IgD-negative memory B cell (primary cell): ENCODE measurements around the gene GYPE. TPM values are rescaled to one million over a fixed set of nuclear protein-coding genes. Genes with fewer than 3 reads are reported as not detected.
"Not testable (repeated sequence)": the region's sequence is repeated elsewhere in the genome, so short reads cannot be mapped to it uniquely, and the experiment has no call there.

Experiments used
- H3K27ac Mint-ChIP-seq, 3 donors: one replicate each; pipeline ENCODE4 v1.8.0; 2020 to 2022; ENCODE audit warnings: mild to moderate bottlenecking in 3 of 3, mixed read lengths in 3 of 3, moderate library complexity in 1 of 3
- H3K27me3 Mint-ChIP-seq: one replicate; pipeline ENCODE4 v1.8.0; 2021; ENCODE audit warnings: mixed read lengths
- H3K36me3 Mint-ChIP-seq: one replicate; pipeline ENCODE4 v1.8.0; 2020; ENCODE audit warnings: mild to moderate bottlenecking, mixed read lengths
- H3K4me1 Mint-ChIP-seq, 3 donors: one replicate each; pipeline ENCODE4 v1.8.0; 2020 to 2022; ENCODE audit warnings: mixed read lengths in 3 of 3, mild to moderate bottlenecking in 1 of 3
- H3K4me3 Mint-ChIP-seq, 4 donors: one replicate each; pipeline ENCODE4 v1.8.0; 2020 to 2022; ENCODE audit warnings: mild to moderate bottlenecking in 4 of 4, mixed read lengths in 4 of 4, moderate library complexity in 3 of 4
- H3K9me3 Mint-ChIP-seq, 3 donors: one replicate each; pipeline ENCODE4 v1.8.0; 2020 to 2021; ENCODE audit warnings: mixed read lengths in 3 of 3, mild to moderate bottlenecking in 1 of 3
- polyA plus RNA-seq: library from polyadenylated mRNA; unstranded; fragments of 300-500 nt; fragmentation: Illumina TruSeq; gene quantifications from one replicate; pipeline ENCODE4 v1.2.3, GENCODE V29; 2021

Gene GYPE
- 5.6 TPM for polyA plus RNA-seq

DNA sequence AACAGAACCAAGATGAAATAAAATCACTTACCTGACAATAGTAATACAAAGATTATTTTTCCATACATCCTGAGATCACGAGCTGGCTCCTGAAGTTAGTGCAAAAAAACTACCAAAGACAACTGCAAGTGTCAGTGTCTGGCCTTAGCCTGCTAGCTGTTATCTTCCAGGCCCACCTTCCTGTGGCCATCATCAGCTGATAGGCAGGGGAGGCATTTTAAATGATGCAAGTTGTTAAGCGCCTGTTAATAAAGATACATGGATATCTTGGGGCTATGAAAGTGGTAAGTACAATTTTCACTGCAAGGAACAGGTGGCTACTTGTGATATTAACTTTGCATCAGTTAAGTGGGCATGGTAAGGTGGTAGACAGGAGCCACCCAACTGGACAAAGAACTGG lies at the start of gene GYPE:
GYPE (minus strand) TSS at position 120 of the 400 bp plus-strand sequence; CDS start at position 68, 52 bp downstream.
- H3K4me3 Mint-ChIP-seq, H3K36me3 Mint-ChIP-seq, H3K27me3 Mint-ChIP-seq, H3K9me3 Mint-ChIP-seq: not testable (repeated sequence)
- Mint-ChIP-seq H3K4me1 (peaks cover 10 to 13% (median 13%) of the 10 kb centered on the region in 3 donors), H3K27ac (peak within 1 kb of the TSS in 1 of 3 donors; percentile 13)

DNA sequence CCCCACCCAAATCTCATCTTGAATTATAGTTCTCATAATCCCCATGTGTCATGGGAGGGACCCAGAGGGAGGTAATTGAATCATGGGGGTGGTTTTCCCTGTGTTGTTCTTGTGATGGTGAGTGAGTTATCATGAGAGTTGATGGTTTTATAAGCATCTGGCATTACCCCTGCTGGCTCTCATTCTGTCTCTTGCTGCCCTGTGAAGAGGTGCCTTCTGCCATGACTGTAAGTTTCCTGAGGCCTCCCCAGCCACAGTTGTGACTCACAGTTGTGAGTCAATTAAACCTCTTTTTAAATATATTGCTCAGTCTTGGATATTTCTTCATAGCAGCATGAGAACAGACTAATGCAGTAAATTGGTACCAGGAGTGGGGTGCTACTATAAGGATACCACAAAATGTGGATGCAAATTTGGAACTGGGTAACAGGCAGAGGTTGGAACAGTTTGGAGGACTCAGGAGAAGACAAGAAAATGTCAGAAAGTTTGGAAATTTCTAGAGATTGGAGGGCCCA lies 46.2 kb upstream of the GYPE start:
- H3K36me3 Mint-ChIP-seq, H3K4me1 Mint-ChIP-seq, H3K27me3 Mint-ChIP-seq, H3K27ac Mint-ChIP-seq: not testable (repeated sequence)
- peaks cover 6 to 11% (median 7%) of the 10 kb centered on the region in 3 donors for H3K9me3 Mint-ChIP-seq
- H3K4me3 Mint-ChIP-seq = peak overlapping the region in 1 of 4 donors; percentile 57

DNA sequence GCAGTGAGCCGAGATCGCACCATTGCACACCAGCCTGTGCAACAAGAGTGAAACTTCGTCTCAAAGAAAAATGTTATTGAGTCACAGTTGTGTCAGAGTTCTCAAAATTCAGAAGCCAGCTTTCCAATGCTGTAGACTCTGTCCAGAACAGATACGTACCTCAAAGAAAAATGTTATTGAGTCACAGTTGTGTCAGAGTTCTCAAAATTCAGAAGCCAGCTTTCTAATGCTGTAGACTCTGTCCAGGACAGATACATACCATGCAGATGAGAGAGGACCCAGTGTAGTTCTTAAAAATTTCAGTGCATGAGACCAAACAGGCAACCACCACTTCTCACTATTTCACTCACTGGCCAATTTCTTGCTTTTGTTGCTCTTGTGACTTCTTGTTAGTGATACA lies 45.6 kb upstream of the GYPE start:
- H3K27me3 Mint-ChIP-seq, H3K36me3 Mint-ChIP-seq, H3K4me3 Mint-ChIP-seq, H3K4me1 Mint-ChIP-seq, H3K27ac Mint-ChIP-seq: not testable (repeated sequence)
- peaks cover 6 to 11% (median 7%) of the 10 kb centered on the region in 3 donors for H3K9me3 Mint-ChIP-seq

DNA sequence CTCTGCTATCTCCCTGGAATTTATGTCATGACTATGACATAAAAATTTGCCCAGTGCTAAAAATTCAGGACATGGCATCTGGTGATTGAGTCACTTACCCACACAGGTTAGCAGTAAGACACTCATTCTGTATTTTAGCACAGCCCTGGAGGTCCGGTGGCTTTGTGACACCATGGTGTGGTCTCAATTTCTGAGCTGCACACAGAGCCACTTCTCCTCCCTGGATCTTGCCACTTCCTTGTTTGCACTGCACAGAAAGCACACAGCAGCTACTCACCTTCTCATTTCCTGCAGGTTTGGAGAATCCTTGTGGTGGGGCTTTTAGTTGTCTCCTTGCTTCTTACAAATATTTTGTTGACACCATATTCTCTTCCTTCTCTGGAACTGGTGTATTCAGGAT lies 44.8 kb upstream of the GYPE start:
- peaks cover 6 to 11% (median 7%) of the 10 kb centered on the region in 3 donors for H3K9me3 Mint-ChIP-seq
- H3K4me3 Mint-ChIP-seq, H3K27ac Mint-ChIP-seq, H3K36me3 Mint-ChIP-seq, H3K27me3 Mint-ChIP-seq, H3K4me1 Mint-ChIP-seq: not testable (repeated sequence)

DNA sequence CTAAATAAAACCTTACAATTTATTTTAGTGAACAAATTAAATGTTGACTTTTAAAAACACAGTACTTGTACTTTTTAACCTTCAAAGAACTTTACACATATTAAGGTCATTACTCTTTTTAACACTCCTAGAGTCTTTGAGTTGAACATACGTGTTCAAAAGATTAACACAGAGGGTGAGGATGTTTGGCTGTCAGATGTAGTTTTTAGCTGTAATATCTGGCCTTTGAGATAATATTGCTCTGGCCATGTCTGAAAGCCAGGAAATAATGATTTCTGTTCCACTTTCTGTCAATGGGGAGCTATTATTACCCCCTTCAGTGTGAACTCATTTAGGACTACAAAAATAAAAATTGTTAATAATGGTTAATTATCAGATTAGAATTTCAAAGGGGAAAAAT lies 42.1 kb upstream of the GYPE start:
- not testable (repeated sequence) for H3K27ac Mint-ChIP-seq, H3K4me1 Mint-ChIP-seq, H3K27me3 Mint-ChIP-seq, H3K4me3 Mint-ChIP-seq, H3K36me3 Mint-ChIP-seq
- H3K9me3 Mint-ChIP-seq = peaks cover 2 to 11% (median 5%) of the 10 kb centered on the region in 3 donors

GRCh38 chr4:143940708-143941107 lies 35.3 kb upstream of the GYPE start:
- H3K27me3 Mint-ChIP-seq, H3K4me3 Mint-ChIP-seq, H3K9me3 Mint-ChIP-seq, H3K4me1 Mint-ChIP-seq, H3K36me3 Mint-ChIP-seq, H3K27ac Mint-ChIP-seq: not testable (repeated sequence)

DNA sequence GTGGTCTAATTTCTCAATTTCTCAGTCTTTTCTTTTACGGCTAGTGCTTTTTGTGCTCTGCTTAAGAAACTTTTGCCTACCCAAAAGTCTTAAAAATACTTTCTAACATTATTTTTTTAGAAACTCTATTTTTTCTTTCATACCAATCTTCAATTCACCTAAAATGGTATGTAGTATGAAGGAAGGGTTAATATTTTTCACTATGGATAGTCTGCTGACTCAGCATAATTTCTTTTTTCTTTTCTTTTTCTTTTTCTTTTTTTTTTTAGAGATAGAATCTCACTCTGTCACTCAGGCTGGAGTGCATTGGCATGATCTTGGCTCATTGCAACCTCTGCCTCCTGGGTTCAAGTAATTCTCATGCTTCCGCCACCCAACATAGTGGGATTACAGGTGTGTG lies 34.2 kb upstream of the GYPE start:
- Mint-ChIP-seq H3K27me3 (no peaks in the 10 kb centered on the region), H3K4me3 (no peak overlapping the region), H3K36me3 (no peaks in the 10 kb centered on the region), H3K27ac (no peak overlapping the region), H3K4me1 (no peaks in the 10 kb centered on the region), H3K9me3 (no peaks in the 10 kb centered on the region)

DNA sequence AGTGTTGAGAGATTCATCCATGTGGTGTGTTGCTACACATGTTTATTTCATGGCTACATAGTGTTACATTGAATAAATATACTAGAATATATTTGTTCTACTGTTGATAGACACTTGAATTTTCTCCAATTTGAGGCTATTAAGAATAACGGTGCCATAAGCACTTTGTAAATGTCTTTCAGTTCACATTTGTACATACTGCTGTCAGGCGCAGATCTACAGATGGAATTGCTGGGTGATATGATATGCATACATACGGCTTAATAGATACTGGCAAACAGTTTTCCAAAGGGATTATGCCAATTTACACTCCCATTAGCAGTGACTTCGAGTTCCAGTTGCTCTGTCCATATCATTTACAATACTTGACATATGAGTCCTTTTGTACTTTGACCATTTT lies 33.5 kb upstream of the GYPE start:
- not testable (repeated sequence) for H3K9me3 Mint-ChIP-seq, H3K4me1 Mint-ChIP-seq, H3K4me3 Mint-ChIP-seq, H3K36me3 Mint-ChIP-seq, H3K27ac Mint-ChIP-seq, H3K27me3 Mint-ChIP-seq

DNA sequence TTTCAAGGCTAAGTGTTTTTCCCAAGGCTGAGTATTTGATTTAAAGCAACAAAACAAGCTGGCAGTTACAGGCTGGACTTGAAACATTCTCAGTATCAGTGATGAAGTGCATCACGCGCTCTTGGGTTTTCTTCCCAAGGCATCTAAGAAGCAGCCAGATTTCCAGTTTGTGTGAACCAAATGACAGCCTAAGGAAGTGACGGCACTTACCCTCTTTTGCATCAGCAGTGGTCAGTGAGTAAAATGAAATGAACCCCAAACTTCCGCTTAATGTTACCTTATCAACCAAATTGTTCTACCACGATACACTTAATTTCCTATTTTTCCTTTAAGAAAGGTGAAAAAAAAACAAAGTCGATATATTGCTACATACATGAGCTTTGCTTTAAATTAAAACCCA lies 15.8 kb upstream of the GYPE start:
- Mint-ChIP-seq H3K9me3 (peaks cover 0 to 2% (median 0%) of the 10 kb centered on the region in 3 donors), H3K4me3 (peak overlapping the region in 1 of 4 donors; percentile 14), H3K4me1 (peaks cover 3 to 18% (median 11%) of the 10 kb centered on the region in 3 donors), H3K36me3 (peaks cover 2% of the 10 kb centered on the region), H3K27ac (no peak overlapping the region), H3K27me3 (no peaks in the 10 kb centered on the region)

GRCh38 chr4:143916485-143916884 lies 11.1 kb upstream of the GYPE start:
- not testable (repeated sequence) for H3K27me3 Mint-ChIP-seq, H3K36me3 Mint-ChIP-seq, H3K9me3 Mint-ChIP-seq, H3K4me3 Mint-ChIP-seq, H3K27ac Mint-ChIP-seq
- H3K4me1 Mint-ChIP-seq = peaks cover 8 to 16% (median 13%) of the 10 kb centered on the region in 3 donors

DNA sequence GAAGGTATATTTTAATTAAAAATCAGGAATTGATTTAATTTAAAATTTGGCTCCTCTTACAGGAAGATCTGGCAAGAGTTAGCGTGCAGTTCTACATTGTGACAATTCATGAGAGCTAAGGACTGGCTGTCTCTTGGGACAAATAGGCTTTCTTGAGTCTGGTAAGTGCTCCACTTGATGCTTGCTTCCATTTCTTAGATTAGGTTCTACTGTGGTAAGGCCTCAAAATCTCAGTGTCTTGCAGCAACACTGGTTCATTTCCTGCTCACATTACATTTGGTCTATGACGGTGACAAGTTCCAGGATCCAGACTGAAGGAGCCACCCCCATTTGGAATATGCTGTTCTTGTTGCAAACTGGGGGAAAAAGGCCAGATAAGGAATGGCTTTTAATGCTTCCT lies 7.1 kb upstream of the GYPE start:
- not testable (repeated sequence) for H3K27me3 Mint-ChIP-seq, H3K36me3 Mint-ChIP-seq, H3K9me3 Mint-ChIP-seq
- H3K27ac Mint-ChIP-seq = peak overlapping the region; percentile 89 to 97 (median 94)
- peaks cover 11 to 17% (median 16%) of the 10 kb centered on the region in 3 donors for H3K4me1 Mint-ChIP-seq
- peak overlapping the region; percentile 93 to 99 (median 96) for H3K4me3 Mint-ChIP-seq

DNA sequence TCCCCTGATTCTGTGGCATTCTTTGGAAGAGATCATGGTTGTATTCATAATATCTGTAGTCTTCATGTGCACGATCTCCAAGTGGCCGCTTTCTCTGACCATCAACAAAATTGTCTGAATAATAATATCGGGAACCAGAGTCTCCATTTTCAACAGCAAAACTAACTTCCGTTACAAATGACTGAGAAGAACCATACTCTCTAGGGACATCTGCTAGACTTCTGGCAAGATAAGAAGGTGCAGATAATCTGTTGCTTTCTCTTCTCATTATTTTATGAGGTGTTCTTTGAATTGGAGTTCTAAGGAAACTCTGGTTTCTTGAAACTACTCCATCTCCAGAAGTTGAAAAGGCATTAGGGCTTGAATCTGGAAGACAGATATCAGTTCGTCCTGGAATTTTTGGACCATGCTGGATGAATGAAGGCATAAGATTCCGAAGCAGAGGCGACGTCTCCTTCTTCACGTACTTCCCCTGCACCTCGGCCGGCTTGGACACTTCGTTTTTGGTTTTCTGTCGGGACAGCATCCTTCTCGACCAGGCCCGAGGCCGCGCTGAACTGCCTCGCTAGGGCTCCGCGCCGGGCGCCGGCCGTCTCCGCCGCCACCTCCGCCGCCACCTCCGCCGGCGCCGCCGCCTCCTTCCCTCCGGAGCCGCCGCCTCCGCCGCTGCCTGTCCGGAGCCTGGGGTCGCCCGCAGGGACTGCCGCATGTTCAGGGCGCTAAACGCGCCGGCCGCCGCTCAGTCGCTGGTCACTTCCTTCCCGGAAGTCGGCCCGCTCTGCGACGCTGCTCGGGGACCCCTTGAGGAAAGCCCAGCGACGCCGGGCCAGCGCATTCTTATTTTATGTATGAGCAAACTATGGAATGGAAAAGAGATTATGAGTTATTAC lies 6.4 kb upstream of the GYPE start:
- Mint-ChIP-seq H3K4me1 (peaks cover 13 to 18% (median 17%) of the 10 kb centered on the region in 3 donors), H3K27ac (peak overlapping the region; percentile 90 to 97 (median 94)), H3K4me3 (peak overlapping the region; percentile 93 to 99 (median 96))
- not testable (repeated sequence) for H3K36me3 Mint-ChIP-seq, H3K27me3 Mint-ChIP-seq, H3K9me3 Mint-ChIP-seq

DNA sequence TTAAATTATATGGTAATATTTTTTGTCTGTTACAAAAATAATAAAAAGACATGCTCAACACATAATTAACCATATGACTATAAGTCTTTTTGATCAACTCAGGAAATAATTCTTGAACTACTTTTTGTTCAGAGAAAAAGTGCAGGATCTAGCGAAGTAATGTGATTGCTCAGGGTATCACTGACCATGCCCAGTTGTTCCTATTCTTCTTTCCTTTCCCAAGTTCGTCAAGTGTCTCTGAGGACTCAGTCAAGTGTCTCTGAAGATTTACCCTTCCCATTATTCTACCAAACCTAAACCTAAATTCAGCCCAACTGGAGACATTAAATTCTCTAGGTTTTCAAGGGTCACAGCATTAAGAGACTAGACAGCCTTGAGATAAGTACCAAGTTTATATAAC lies 5.5 kb upstream of the GYPE start:
- not testable (repeated sequence) for H3K9me3 Mint-ChIP-seq, H3K27me3 Mint-ChIP-seq, H3K36me3 Mint-ChIP-seq
- H3K4me1 Mint-ChIP-seq = peaks cover 15 to 18% (median 17%) of the 10 kb centered on the region in 3 donors
- H3K4me3 Mint-ChIP-seq = peak overlapping the region; percentile 75 to 99 (median 90)
- peak overlapping the region in 1 of 3 donors; percentile 67 for H3K27ac Mint-ChIP-seq

DNA sequence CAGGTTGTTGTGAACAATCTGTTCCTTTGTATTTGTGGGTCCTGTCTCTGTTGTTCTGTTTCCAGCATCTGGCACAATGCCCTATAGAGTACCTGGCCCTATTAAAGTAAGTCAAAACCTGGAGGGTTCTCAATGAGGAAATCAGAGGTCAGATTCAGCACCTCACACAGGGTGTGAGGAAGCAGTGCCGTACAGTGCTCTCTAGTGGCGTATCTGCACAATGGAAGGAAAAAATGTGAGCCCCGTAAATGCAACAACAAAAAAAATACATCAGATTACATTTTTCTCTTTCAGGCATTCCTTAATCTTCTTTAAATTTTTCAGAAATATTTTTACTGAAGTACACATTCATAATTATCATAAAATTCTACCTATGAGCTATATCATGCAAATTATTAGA lies 2.5 kb upstream of the GYPE start:
- H3K9me3 Mint-ChIP-seq, H3K27me3 Mint-ChIP-seq, H3K27ac Mint-ChIP-seq, H3K36me3 Mint-ChIP-seq: not testable (repeated sequence)
- Mint-ChIP-seq H3K4me1 (peaks cover 15 to 18% (median 17%) of the 10 kb centered on the region in 3 donors), H3K4me3 (peak overlapping the region in 1 of 4 donors; percentile 55)

GRCh38 chr4:143904431-143904830 lies 928 bp downstream of the GYPE start:
- peaks cover 5 to 10% (median 6%) of the 10 kb centered on the region in 3 donors for H3K4me1 Mint-ChIP-seq
- not testable (repeated sequence) for H3K36me3 Mint-ChIP-seq, H3K27me3 Mint-ChIP-seq, H3K27ac Mint-ChIP-seq, H3K4me3 Mint-ChIP-seq, H3K9me3 Mint-ChIP-seq

DNA sequence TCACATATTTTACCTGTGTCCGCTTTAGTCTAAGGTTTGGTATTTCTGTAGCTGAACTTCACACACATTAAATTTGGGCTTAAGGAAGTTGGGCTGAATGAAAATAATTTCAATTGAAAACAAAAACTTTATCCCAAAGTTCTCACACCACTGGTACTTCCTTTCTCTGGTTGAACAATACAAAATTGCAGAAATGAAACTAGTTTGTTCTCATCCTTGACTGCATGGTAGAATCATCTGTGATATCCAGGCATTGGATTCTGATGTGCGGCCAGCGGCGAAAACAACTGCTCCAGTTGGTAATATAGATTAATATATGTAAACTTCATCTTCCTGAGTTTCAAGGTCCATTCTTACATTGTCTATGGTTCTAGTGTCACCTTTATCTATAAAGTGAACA lies 15.0 kb downstream of the GYPE start:
- not testable (repeated sequence) for H3K4me1 Mint-ChIP-seq, H3K36me3 Mint-ChIP-seq, H3K27me3 Mint-ChIP-seq, H3K27ac Mint-ChIP-seq, H3K9me3 Mint-ChIP-seq
- H3K4me3 Mint-ChIP-seq = peak overlapping the region in 2 of 4 donors; percentile 3 to 4
